NCI-H2227 (cell line): ENCODE measurements around the gene THSD7B.
"Not testable (repeated sequence)": the region's sequence is repeated elsewhere in the genome, so short reads cannot be mapped to it uniquely, and the experiment has no call there.

Experiments used
- DNase-seq: peaks from one replicate; lab custom pipeline; 2025; ENCODE audit not compliant: unreplicated experiment; lab: John Stamatoyannopoulos, UW

Gene THSD7B

DNA sequence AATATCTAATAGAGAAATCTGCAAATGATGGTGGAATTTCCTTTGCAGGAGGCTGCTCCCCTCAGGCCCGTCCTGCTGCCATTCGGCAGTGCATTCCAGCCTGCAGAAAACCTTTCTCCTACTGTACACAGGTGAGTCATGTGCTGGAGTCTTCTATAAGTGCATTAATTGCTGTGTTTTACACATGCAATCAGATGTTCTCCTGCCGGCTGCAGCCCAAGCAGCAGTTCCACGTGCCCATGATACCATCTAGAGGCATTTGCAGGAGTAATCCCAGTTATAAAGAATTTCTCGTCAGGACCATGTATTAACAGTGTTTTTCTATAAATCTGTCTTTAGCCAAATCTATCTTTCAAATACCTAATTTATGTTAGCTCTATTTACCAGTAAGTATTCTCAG is 894.3 kb downstream of the THSD7B start:
- DNase-seq: peak; percentile 54

DNA sequence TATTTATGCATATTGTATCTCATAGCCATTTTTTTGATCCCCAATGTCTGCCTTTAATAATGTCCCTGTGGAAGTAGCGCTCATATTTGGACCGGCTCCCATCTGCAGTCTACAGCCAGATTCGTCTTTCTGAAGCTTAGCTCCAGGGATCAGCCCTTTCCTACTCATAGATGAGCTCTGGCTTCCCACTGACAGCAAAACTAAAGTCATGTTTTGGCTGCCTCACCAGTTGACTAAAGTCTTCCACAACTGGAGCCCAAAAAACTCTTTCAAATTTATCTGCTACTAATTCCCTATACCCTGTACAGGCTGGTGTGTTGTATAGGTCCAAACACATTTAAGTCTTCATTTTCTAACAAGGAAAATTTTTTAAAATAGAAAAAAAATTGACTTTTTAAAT is 904.8 kb downstream of the THSD7B start:
- no peak for DNase-seq

DNA sequence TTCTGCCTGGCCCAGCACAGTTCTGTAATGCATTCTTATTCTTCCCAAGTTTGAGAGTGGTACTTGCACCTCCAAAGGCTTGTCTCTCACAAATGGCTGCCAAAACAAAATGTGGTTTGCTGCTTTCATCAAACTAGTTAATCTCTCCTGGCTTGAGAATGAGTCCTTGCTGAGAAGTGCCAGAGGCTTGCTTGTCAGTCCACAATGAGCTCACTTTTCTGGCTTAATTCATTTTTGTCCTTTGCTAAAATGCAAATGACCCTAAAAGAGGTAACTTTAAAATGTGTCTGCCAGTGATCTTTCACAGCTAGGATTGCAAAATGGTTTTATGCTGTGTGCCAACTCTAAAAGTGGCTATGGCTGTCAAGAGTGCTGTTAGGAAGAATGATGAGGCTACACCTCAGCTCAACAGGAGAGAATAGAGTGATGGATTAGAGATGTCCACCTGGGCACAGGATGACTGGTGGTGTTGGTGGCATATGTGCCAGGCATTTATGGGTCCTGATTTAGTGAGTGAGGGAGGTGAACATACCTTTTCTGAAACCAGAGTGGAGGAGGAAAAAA is 907.7 kb downstream of the THSD7B start:
- no peak for DNase-seq

DNA sequence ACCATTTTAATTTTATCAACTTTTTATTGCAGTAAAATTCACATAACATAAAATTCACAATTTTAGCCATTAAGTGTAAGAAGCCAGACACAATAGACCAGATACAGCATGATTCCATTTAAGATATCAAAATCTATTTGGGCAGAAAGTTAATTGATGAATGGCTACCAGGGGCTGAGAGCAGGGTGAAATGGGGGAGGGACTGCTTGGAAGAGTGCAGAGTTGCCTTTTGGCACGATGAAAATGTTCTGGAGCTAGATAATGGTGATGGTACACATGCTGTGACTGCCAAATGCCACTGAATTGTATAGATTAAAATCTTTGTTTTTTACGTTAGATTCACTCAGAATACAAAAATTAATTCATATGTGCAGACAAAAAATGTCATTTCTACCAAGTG is 909.6 kb downstream of the THSD7B start:
- no peak for DNase-seq

DNA sequence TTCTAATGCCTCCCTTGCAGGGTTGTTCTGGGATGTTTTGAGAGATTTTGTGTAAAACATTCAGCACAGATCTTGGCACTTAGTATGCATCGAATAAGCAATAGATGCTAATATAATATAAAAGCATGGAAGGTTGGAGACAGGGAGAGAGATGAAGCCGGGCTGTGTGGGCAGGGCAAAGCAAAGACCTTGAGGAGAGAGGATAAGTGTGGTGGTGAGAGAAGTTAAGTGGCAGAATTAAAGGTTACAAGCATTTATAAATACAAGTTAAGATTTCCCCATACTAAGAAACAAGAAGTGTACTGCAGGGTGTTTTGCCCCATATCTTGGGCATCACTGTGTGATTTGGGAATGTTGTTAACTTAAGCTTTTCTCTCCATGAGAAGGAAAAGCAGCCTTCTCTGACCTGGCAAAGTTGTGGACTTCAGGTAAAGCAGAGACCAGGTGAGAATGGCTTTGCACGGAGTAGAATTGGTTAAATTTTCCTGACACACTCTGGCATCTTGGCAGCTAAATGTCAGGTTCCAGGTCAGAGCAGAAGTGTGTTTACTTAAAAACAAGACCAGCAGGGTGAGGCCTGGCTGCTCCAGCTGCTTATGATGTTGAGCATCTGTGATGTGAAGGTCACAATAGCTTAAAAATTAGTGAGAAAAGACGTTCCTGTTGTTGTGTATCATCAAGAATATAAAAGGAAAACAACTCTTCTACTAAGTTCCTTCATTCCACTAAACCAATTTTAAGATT is 910.4 kb downstream of the THSD7B start:
- no peak for DNase-seq

DNA sequence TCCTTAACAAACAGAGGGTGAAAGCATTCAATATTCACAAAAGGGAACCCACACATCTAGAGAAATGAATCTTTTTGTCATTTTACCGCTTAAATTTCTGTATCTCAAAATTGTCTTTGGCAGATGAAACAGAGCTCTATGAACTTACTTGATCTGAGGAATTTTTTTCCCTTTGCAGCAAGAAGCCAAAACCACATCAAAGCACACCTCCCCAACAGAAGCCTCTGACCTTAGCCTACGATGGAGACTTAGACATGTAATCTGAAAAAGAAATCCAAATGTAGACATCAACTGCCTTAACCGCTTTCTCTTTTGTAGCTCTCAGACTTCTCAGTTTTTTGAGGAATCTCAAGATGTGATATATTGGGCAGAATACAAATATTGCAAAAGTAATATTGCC is 911.0 kb downstream of the THSD7B start:
- DNase-seq: no peak

DNA sequence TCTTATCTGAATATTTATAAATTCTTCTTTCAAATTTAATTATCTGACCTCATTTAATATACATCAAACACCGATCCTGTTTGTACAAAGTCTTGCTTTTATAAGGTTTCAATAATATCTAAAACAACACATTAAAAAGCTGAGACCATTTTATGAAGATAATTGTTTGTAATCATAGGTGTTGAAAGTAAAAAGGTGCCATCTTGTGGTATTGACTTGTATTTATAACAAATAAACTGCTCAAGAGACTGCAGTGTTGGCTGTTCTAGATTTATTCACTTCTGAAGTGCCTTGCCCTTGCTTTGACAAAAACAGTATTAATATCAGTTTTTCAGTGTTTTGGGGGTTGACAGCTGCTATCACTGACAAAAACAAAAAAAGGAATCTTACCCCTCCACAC is 912.1 kb downstream of the THSD7B start:
- peak; percentile 35 for DNase-seq

DNA sequence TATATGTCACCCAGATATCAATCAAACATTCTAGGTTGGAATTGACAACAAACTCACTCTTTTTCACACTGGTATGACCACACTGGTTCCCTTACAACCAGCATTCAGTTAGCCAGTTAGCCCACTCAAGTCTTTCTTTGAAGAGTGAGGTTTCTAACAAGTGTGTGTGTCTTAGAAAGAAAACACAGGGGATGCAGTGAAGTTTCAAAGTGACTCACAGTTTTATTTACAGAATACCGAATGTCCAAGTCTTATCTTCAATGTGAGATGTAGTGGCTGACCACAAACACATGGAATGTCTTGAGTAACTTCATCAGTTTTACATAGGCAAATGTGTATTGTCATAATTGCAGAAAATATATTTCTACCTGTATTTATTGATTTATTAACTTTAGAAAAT is 924.2 kb downstream of the THSD7B start:
- no peak for DNase-seq

DNA sequence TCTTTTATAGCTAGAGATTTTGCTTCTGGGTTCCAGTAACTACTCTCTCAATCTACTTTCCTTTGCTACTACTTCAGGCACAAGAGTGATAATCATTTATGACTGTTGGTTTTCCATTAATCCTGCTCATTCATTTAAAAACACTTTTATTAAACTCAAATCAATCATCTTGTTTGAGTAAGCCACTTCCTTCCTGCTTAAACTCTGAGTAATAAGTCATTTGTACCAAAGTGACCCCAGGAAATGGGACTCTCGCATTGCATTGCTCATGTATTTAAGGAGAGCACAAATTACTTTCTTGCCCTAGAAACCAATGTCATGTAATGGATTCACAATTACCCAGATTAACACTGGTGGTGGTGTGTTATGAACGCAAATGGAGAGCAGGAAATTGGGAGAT is 928.2 kb downstream of the THSD7B start:
- DNase-seq: no peak

DNA sequence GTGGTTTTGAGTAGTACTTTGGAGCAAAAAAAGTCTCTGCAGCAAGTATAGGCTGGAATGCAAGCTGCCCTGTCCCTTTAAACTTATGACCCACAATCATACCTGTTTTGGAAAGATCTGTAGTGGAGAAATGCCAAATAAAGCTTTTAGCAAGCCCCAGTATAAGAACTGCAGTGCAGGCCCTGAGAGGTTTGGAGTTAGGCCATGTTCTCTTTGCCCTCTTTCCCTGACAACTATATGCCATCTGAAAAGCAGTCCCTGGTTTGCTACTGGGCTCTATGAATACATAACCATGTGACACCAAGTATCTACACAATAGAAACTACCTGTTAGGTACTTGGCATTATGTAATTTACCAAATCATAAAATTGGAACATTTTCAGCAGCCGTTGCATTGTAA is 931.6 kb downstream of the THSD7B start:
- no peak for DNase-seq

DNA sequence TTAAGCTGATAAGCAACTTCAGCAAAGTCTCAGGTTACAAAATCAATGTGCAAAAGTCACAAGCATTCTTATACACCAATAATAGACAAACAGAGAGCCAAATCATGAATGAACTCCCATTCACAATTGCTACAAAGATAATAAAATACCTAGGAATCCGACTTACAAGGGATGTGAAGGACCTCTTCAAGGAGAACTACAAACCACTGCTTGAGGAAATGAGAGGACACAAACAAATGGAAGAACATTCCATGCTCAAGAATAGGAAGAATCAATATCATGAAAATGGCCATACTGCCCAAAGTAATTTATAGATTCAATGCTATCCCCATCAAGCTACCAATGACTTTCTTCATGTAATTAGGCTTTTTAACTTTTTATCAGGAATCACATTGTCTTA is 934.9 kb downstream of the THSD7B start:
- DNase-seq: not testable (repeated sequence)

DNA sequence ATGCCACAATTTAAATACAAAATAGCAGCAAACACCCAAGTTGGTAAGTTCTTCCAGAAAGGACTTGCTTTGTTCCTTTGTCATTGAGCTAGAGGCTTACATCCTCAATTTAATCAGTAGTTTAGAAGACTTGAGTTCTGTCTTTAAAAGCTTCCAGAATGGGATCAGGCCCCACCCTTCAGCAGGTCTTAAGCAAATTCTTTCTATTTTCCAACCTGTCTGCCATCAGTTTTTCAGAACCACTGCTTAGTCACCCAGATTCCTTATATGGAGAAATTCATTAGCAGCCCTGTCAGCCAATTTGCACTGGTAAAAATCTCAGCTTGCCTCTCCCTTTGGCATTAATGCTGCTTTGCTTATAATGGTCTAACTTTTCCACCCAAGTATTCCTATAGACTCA is 935.3 kb downstream of the THSD7B start:
- no peak for DNase-seq

DNA sequence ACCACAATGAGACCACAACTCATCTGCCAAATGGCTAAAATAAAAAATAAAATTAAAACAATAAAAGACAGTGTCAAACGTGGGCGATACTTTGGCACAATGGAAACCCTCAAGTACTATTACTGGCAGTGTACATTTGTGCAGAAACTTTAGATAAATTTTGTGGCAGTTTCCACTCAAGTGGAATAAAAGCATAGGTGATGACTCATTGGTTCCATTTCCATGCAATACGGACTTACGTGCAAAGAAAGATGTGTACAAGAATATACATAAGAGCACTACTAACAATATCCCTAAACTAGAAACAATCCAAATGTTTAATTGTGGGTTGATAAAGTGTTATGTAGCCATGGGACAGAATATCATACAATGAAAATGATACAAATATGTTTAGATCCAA is 940.0 kb downstream of the THSD7B start:
- DNase-seq: no peak

DNA sequence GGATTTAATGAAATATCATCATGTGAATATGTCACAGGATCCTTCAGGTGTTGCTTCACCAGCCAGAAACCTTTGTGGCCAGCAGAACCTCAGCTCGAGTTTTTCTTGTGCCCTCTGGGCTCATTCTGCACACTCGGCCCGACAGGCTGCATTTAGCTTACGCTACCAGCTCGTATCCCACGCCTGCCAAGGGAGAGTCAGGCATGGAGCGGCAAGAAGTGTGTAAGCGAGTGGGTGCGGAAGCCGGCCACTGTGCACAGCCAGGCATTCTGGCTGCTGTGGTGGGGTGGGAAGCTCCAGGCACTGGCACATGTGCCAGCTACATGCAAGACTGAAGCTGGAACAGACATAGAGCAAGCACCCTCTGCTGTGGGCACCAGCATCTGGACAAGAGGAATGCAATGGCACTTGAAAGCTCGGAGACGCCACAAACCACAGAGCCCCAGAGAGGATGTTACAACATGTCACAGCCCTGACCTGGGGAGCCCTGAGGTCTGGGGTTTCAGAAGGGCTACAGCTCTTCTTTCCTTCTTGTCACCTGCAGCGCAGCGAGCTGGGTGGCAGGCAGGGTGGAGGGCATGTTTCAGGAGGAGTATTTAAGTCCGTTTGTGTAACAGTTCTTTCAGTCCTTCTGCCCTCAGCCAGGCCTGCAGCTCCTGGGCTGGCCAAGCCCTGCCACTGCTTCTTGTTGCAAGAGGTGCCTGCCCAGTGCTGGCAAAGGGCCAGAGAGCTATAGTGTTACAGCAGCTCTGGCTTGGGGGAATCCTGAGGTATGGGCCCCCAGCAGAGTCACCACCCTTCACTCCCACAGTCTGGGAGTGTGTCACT is 941.7 kb downstream of the THSD7B start:
- DNase-seq: no peak

DNA sequence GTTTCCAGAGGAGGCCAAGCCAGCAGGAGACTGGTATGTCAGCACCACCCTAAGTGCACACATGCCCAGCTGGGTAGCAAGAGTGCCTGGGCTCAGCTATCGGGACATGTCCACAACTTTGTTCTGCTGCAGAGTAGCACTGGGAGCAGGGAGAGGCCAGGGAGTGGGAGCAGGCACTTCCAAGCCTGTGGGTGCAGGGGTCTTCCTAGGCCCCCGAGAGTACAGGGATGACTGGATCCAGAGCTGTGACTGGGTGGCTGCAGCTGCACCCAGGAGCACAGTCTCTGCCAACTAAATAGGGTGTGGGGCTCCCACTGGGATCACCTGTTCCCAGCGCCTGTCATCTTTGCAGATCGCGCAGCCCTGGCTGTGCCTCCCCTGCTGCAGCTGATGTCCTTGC is 943.0 kb downstream of the THSD7B start:
- no peak for DNase-seq

DNA sequence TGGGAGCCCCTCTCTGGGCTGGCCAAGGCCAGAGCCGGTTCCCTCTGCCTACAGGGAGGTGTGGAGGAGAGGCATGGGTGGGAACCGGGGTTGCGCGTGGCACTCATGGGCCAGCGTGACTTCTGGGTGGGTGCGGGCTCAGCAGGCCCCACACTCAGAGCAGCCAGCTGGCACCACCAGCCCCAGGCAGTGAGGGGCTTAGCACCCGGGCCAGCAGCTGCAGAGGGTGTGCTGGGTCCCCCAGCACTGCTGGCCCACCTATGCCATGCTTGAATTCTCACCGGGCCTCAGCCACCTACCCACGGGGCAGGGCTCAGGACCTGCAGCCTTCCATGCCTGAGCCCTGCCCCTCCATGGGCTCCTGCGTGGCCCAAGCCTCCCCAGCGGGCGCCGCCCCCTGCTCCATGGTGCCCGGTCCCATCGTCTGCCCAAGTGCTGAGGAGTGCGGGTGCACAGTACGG is 950.4 kb downstream of the THSD7B start:
- DNase-seq: no peak

DNA sequence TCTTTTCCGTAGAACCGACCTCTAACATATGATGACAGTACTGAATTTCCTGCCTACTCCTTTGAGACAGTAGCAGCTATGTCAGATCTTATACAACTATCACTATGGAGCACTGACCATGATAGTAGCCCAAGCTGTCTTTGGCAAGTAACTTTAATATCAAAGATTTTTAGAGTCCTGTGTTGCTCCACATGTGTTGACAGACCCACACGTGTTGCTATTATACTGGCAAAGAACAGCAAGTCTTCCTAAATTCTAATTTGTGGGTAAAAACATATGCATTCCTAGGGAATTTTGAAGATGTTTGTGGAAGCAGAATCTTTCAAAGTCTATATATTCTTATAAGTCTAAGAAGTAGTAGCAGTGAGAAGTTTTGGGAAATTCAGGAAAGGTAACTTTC is 953.4 kb downstream of the THSD7B start:
- DNase-seq: no peak

DNA sequence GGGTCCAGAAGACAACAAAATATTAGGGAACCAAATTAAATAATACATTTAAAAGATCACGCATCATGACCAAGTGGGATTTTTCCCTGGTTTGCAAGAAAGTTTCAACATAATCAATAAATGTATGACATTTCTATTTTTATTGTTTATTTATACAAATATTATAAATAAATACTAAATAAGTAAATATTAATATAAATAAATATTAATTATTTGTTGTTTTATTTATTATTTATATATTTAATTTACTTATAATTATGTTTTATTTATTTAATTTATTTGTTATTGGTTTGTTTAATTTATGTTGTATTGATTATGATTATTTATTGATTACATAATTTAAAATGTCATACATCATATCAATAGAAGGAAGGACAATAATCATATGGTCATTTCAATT is 956.4 kb downstream of the THSD7B start:
- DNase-seq: no peak

DNA sequence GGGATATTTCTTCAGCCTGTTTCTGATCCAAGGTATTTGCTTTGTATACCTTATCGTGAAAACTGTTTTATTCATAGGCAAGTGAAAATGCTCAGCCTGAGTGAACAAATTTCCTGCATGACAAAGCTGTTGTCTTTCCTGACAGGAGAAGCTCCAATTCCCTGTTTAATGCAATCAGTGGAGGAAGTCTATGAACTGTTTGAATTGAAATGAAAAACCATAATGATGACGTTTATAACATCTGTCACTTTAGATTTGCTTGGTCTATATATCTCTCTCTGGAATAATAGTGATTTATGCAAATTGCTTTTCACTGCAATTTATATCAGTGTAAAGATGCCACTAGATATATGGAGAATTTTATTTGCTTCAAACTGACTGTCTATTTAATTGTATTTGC is 959.6 kb downstream of the THSD7B start:
- DNase-seq: no peak
